HG03064 (cell line): ENCODE measurements around the gene ANO7.

Experiments
- ATAC-seq: cut with Tn5 transposase; IDR thresholded peaks from one replicate; pipeline ENCODE4 v1.9.1; 2021; ENCODE audit warnings: low read depth; ENCODE audit not compliant: unreplicated experiment

ANO7 gene

GRCh38 chr2:241269707-241270520, 81.4 kb downstream of the ANO7 start:
- ATAC-seq: no peak

GRCh38 chr2:241270531-241270930, 82.1 kb downstream of the ANO7 start:
- no peak for ATAC-seq

- no peak for ATAC-seq
Measured at GRCh38 chr2:241271706-241272302, 83.3 kb downstream of the ANO7 start.

GRCh38 chr2:241272303-241273209, 84.1 kb downstream of the ANO7 start:
- no peak for ATAC-seq

- ATAC-seq: no peak
Measured at GRCh38 chr2:241273210-241274020, 84.9 kb downstream of the ANO7 start.

GRCh38 chr2:241274127-241274526, 85.7 kb downstream of the ANO7 start:
- no peak for ATAC-seq
